Upper lobe of right lung (tissue), 1 donor: ENCODE results near the gene PHF21B. TPM values are rescaled to one million over a fixed set of nuclear protein-coding genes. Genes with fewer than 3 reads are reported as not detected.
"Not testable (repeated sequence)": the region's sequence is repeated elsewhere in the genome, so short reads cannot be mapped to it uniquely, and the experiment has no call there.

Experiments
- ATAC-seq: fragments of 200-7000 bp; cut with Tn5 transposase; one replicate; pipeline ENCODE4 v1.9.1; 2020; ENCODE audit warnings: mild to moderate bottlenecking, moderate library complexity
- DNase-seq: peaks from one replicate; pipeline ENCODE4 v3.0.0-alpha.2; 2020
- H3K27ac ChIP-seq: fragments of 200-600 bp; one replicate; pipeline ENCODE4 v1.8.0; 2022
- H3K27me3 ChIP-seq: fragments of 200-600 bp; one replicate; pipeline ENCODE4 v1.8.0; 2022; ENCODE audit warnings: mild to moderate bottlenecking
- H3K36me3 ChIP-seq: fragments of 200-600 bp; one replicate; pipeline ENCODE4 v1.8.0; 2022
- H3K4me1 ChIP-seq: fragments of 200-600 bp; one replicate; pipeline ENCODE4 v1.8.0; 2022
- H3K4me3 ChIP-seq: fragments of 200-600 bp; one replicate; pipeline ENCODE4 v1.8.0; 2022; ENCODE audit warnings: mild to moderate bottlenecking
- H3K9me3 ChIP-seq: fragments of 200-600 bp; one replicate; pipeline ENCODE4 v1.8.0; 2022
- CTCF ChIP-seq: fragments of 200-600 bp; IDR thresholded peaks from one replicate; pipeline ENCODE4 v1.8.0; 2022; ENCODE audit warnings: antibody characterized with exemption
- intact Hi-C: fragments of 100-400 bp; cut with DNase I; formaldehyde crosslinking; loops from one replicate; pipeline ENCODE4 v1.11.0; 2022
- total RNA-seq: library from RNA; stranded (reverse); fragmentation: NEBNext Ultra II Directional; extraction: Animal tissue kit (Norgen Biotek cat#: 25700); gene quantifications from one replicate; pipeline ENCODE4 v1.2.1, GENCODE V29; 2021
- donor health status: DM: no; HTN: yes; CAD: no; lungs with severe emphysema.

PHF21B gene
- total RNA-seq, 1 donor from 2014 or later: 0.12 TPM

GRCh38 chr22:44862981-44863860 lies 146.6 kb downstream of the PHF21B start:
- H3K27me3 ChIP-seq: no peaks in the 10 kb centered on the region
- no peaks in the 10 kb centered on the region for H3K4me1 ChIP-seq
- no peak for ATAC-seq
- H3K36me3 ChIP-seq: no peaks in the 10 kb centered on the region
- H3K9me3 ChIP-seq: no peaks in the 10 kb centered on the region
- H3K4me3 ChIP-seq: no peak overlapping the region
- TF ChIP-seq CTCF: no peak
- DNase-seq: no peak
- H3K27ac ChIP-seq: no peak overlapping the region
- intact Hi-C loops: no loop called here

DNA sequence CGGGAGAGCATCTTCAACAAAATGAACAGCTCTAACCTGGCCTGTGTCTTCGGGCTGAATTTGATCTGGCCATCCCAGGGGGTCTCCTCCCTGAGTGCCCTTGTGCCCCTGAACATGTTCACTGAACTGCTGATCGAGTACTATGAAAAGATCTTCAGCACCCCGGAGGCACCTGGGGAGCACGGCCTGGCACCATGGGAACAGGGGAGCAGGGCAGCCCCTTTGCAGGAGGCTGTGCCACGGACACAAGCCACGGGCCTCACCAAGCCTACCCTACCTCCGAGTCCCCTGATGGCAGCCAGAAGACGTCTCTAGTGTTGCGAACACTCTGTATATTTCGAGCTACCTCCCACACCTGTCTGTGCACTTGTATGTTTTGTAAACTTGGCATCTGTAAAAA lies 147.5 kb downstream of the PHF21B start:
- ATAC-seq: no peak
- TF ChIP-seq CTCF: no peak
- H3K9me3 ChIP-seq: no peaks in the 10 kb centered on the region
- H3K4me3 ChIP-seq: no peak overlapping the region
- no peak overlapping the region for H3K27ac ChIP-seq
- no peaks in the 10 kb centered on the region for H3K36me3 ChIP-seq
- no peaks in the 10 kb centered on the region for H3K27me3 ChIP-seq
- intact Hi-C loops: no loop called here
- no peaks in the 10 kb centered on the region for H3K4me1 ChIP-seq
- no peak for DNase-seq

DNA sequence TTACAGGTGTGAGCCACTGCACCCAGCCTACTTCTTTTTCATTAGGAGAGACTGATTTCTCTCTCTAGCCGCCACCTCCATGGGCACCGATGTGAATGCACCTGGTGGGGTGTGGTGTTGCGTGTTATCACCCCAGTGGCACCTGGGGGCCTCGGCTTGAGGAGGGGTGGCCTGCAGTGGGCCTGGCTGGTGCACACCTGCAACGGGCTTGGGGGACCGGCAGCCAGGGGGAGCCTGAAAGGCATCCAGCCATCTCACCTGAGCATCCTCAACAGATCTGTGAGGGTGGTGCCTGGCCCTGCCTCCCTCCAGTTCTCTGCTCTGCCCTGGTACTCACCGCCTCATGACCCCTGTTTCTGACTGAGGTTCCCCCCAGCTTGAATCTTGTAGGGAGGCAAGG lies 148.6 kb downstream of the PHF21B start:
- ATAC-seq: no peak
- TF ChIP-seq CTCF: no peak

GRCh38 chr22:44860311-44860710 lies 149.5 kb downstream of the PHF21B start:
- H3K4me3 ChIP-seq: no peak overlapping the region
- intact Hi-C loops: no loop called here
- no peaks in the 10 kb centered on the region for H3K4me1 ChIP-seq
- no peak for TF ChIP-seq CTCF
- no peaks in the 10 kb centered on the region for H3K9me3 ChIP-seq
- no peaks in the 10 kb centered on the region for H3K36me3 ChIP-seq
- no peak for ATAC-seq
- H3K27me3 ChIP-seq: no peaks in the 10 kb centered on the region
- DNase-seq: no peak
- no peak overlapping the region for H3K27ac ChIP-seq

More for the DNA sequence above, 148.6 kb downstream of the PHF21B start:
- H3K36me3 ChIP-seq: no peaks in the 10 kb centered on the region
- no peaks in the 10 kb centered on the region for H3K4me1 ChIP-seq
- no peak for DNase-seq
- no peak overlapping the region for H3K27ac ChIP-seq
- H3K27me3 ChIP-seq: no peaks in the 10 kb centered on the region
- intact Hi-C loops: no loop called here
- no peak overlapping the region for H3K4me3 ChIP-seq
- H3K9me3 ChIP-seq: no peaks in the 10 kb centered on the region

- intact Hi-C loops: no loop called here
- H3K27me3 ChIP-seq: no peaks in the 10 kb centered on the region
- H3K9me3 ChIP-seq: no peaks in the 10 kb centered on the region
- DNase-seq (no peak), ATAC-seq (no peak)
- no peaks in the 10 kb centered on the region for H3K36me3 ChIP-seq
- H3K4me1 ChIP-seq: no peaks in the 10 kb centered on the region
- TF ChIP-seq CTCF: no peak
- H3K27ac ChIP-seq: no peak overlapping the region
- no peak overlapping the region for H3K4me3 ChIP-seq
Observed at GRCh38 chr22:44859641-44860040, 150.2 kb downstream of the PHF21B start.

DNA sequence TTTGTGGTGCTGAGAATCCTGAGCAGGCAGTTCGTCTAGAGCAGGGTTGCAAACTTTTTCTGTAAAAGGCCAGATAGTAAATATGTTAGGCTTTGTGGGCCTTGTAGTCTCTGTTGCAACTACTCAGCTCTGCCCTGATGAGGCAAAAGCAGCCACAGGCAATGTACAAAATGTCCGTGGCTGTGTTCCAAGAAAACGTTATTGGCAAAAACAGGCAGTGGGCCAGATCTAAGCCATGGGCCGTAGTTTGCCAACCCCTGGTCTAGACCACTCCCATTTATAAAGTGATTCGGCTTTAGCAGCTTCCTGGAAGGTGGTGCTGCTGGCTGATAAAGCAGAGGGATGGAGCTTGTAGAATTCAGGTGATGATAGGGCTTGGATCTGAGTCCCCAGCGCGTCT lies 151.0 kb downstream of the PHF21B start:
- H3K4me1 ChIP-seq, H3K27me3 ChIP-seq, ATAC-seq, H3K36me3 ChIP-seq, DNase-seq, H3K27ac ChIP-seq, H3K4me3 ChIP-seq, intact Hi-C loops, H3K9me3 ChIP-seq: not testable (repeated sequence)
